Rectal smooth muscle tissue (tissue), 1 donor: ENCODE measurements around the gene DCBLD2.
A peak's percentile ranks its signal among the peaks of the same experiment; 100 is the strongest.

ENCODE experiments used
- H3K27ac ChIP-seq: one replicate; pipeline ENCODE4 v1.7.0; 2013; ENCODE audit warnings: low read depth, low read length, inconsistent platforms
- H3K27me3 ChIP-seq: one replicate; pipeline ENCODE4 v1.7.0; 2013; ENCODE audit warnings: low read length; ENCODE audit not compliant: control insufficient read depth, insufficient read depth
- H3K36me3 ChIP-seq: one replicate; pipeline ENCODE4 v1.7.0; 2013; ENCODE audit warnings: low read length; ENCODE audit not compliant: control insufficient read depth, insufficient read depth
- H3K4me1 ChIP-seq: one replicate; pipeline ENCODE4 v1.7.0; 2013; ENCODE audit warnings: low read length; ENCODE audit not compliant: control insufficient read depth, insufficient read depth
- H3K4me3 ChIP-seq: one replicate; pipeline ENCODE4 v1.7.0; 2013; ENCODE audit warnings: low read length
- H3K9ac ChIP-seq: one replicate; pipeline ENCODE4 v1.7.0; 2013; ENCODE audit warnings: low read length

DCBLD2 gene

GRCh38 chr3:98778852-98779413 is 122.6 kb downstream of the DCBLD2 start:
- Histone ChIP-seq H3K9ac (no peak overlapping the region), H3K4me3 (no peak overlapping the region), H3K27ac (peak overlapping the region; percentile 8), H3K27me3 (no peaks in the 10 kb centered on the region), H3K4me1 (no peaks in the 10 kb centered on the region), H3K36me3 (no peaks in the 10 kb centered on the region)

GRCh38 chr3:98778383-98778782 is 123.1 kb downstream of the DCBLD2 start:
- no peaks in the 10 kb centered on the region for H3K36me3 ChIP-seq
- no peaks in the 10 kb centered on the region for H3K27me3 ChIP-seq
- H3K4me3 ChIP-seq, result no peak overlapping the region
- no peaks in the 10 kb centered on the region for H3K4me1 ChIP-seq
- H3K27ac ChIP-seq, result peak overlapping the region; percentile 8
- H3K9ac ChIP-seq, result no peak overlapping the region

GRCh38 chr3:98777801-98778220 is 123.7 kb downstream of the DCBLD2 start:
- Histone ChIP-seq H3K27me3 (no peaks in the 10 kb centered on the region), H3K27ac (no peak overlapping the region), H3K4me3 (no peak overlapping the region), H3K4me1 (no peaks in the 10 kb centered on the region), H3K36me3 (no peaks in the 10 kb centered on the region), H3K9ac (no peak overlapping the region)

GRCh38 chr3:98777286-98777685 is 124.2 kb downstream of the DCBLD2 start:
- H3K4me1 ChIP-seq, result no peaks in the 10 kb centered on the region

GRCh38 chr3:98776140-98776493 is 125.4 kb downstream of the DCBLD2 start:
- Histone ChIP-seq H3K4me1 (no peaks in the 10 kb centered on the region), H3K27ac (no peak overlapping the region), H3K36me3 (no peaks in the 10 kb centered on the region), H3K9ac (no peak overlapping the region), H3K27me3 (no peaks in the 10 kb centered on the region), H3K4me3 (no peak overlapping the region)

More at GRCh38 chr3:98777286-98777685, 124.2 kb downstream of the DCBLD2 start:
- H3K36me3 ChIP-seq, result no peaks in the 10 kb centered on the region
- H3K9ac ChIP-seq, result no peak overlapping the region
- no peak overlapping the region for H3K27ac ChIP-seq
- no peaks in the 10 kb centered on the region for H3K27me3 ChIP-seq
- no peak overlapping the region for H3K4me3 ChIP-seq

- Histone ChIP-seq H3K27ac (no peak overlapping the region), H3K4me1 (no peaks in the 10 kb centered on the region)
Measured at GRCh38 chr3:98775459-98776139, 125.9 kb downstream of the DCBLD2 start.

GRCh38 chr3:98772022-98772421 is 129.5 kb downstream of the DCBLD2 start:
- Histone ChIP-seq H3K27ac (no peak overlapping the region), H3K4me3 (no peak overlapping the region), H3K4me1 (no peaks in the 10 kb centered on the region)

More at GRCh38 chr3:98775459-98776139, 125.9 kb downstream of the DCBLD2 start:
- H3K4me3 ChIP-seq, result no peak overlapping the region
- no peaks in the 10 kb centered on the region for H3K36me3 ChIP-seq
- H3K9ac ChIP-seq, result no peak overlapping the region
- H3K27me3 ChIP-seq, result no peaks in the 10 kb centered on the region

GRCh38 chr3:98770261-98771039 is 131.0 kb downstream of the DCBLD2 start:
- Histone ChIP-seq H3K27ac (no peak overlapping the region), H3K36me3 (no peaks in the 10 kb centered on the region), H3K4me1 (no peaks in the 10 kb centered on the region), H3K4me3 (no peak overlapping the region), H3K9ac (no peak overlapping the region), H3K27me3 (no peaks in the 10 kb centered on the region)

More at GRCh38 chr3:98772022-98772421, 129.5 kb downstream of the DCBLD2 start:
- Histone ChIP-seq H3K27me3 (no peaks in the 10 kb centered on the region), H3K36me3 (no peaks in the 10 kb centered on the region), H3K9ac (no peak overlapping the region)

GRCh38 chr3:98769448-98769847 is 132.0 kb downstream of the DCBLD2 start:
- Histone ChIP-seq H3K27me3 (no peaks in the 10 kb centered on the region), H3K9ac (no peak overlapping the region), H3K4me1 (no peaks in the 10 kb centered on the region), H3K27ac (no peak overlapping the region), H3K4me3 (no peak overlapping the region), H3K36me3 (no peaks in the 10 kb centered on the region)

- Histone ChIP-seq H3K4me3 (no peak overlapping the region), H3K36me3 (no peaks in the 10 kb centered on the region), H3K9ac (no peak overlapping the region), H3K4me1 (no peaks in the 10 kb centered on the region), H3K27me3 (no peaks in the 10 kb centered on the region), H3K27ac (no peak overlapping the region)
Measured at GRCh38 chr3:98768961-98769360, 132.5 kb downstream of the DCBLD2 start.

GRCh38 chr3:98766924-98767323 is 134.6 kb downstream of the DCBLD2 start:
- Histone ChIP-seq H3K36me3 (no peaks in the 10 kb centered on the region), H3K27ac (no peak overlapping the region), H3K27me3 (no peaks in the 10 kb centered on the region), H3K9ac (no peak overlapping the region), H3K4me1 (no peaks in the 10 kb centered on the region), H3K4me3 (no peak overlapping the region)

- Histone ChIP-seq H3K36me3 (no peaks in the 10 kb centered on the region), H3K27ac (no peak overlapping the region), H3K4me3 (no peak overlapping the region), H3K27me3 (no peaks in the 10 kb centered on the region), H3K4me1 (no peaks in the 10 kb centered on the region), H3K9ac (no peak overlapping the region)
Measured at GRCh38 chr3:98765721-98766120, 135.8 kb downstream of the DCBLD2 start.
